ENCODE measurements around the gene IL17RD. TPM values are rescaled to one million over a fixed set of nuclear protein-coding genes. Genes with fewer than 3 reads are reported as not detected.

Gene IL17RD
- total and polyA plus RNA-seq, 2 experiments from 2014 or later = 10.7 to 104 TPM

GRCh38 chr3:57199895-57200297, 34.7 kb upstream of the IL17RD start, which contains the start of gene HESX1 (continued):
- TF ChIP-seq REST (IDR thresholded peaks at IDR 0.05; ENCODE audit: unreplicated experiment) (no peak), CTCF (conservative IDR thresholded peaks at IDR 0.05; ENCODE audit: low read depth in 2 of 2) (no peak; a peak in 1 of 4 replicates), CREB1 (CRISPR knock-in tag; IDR thresholded peaks at IDR 0.05; ENCODE audit: low read depth) (peak; percentile 82), EZH2 (IDR thresholded peaks at IDR 0.05; ENCODE audit: low read depth, unreplicated experiment) (no peak), ZNF114 (CRISPR knock-in tag; IDR thresholded peaks at IDR 0.05) (no peak), POLR2AphosphoS5 (IDR thresholded peaks at IDR 0.05; ENCODE audit: low read depth) (peak; percentile 70), ZNF331 (CRISPR knock-in tag; IDR thresholded peaks at IDR 0.05; ENCODE audit: low read depth) (no peak), STAT1 (IDR thresholded peaks at IDR 0.05; ENCODE audit: unreplicated experiment) (no peak)

GRCh38 chr3:57194641-57195040, 29.5 kb upstream of the IL17RD start:
- Mint-ChIP-seq H3K27ac (no peak overlapping the region), H3K9me3 (no peaks in the 10 kb centered on the region), H3K27me3 (ENCODE audit: insufficient read depth, low read depth, poor library complexity) (peaks cover 6% of the 10 kb centered on the region), H3K4me3 (no peak overlapping the region), H3K36me3 (ENCODE audit: low read depth) (no peaks in the 10 kb centered on the region), H3K4me1 (peaks cover 14% of the 10 kb centered on the region)
- H2AFZ ChIP-seq = no peak overlapping the region
- H3K4me3 ChIP-seq = no peak overlapping the region
- H3K27me3 ChIP-seq (ENCODE audit: insufficient read depth) = no peaks in the 10 kb centered on the region
- H3K79me2 ChIP-seq (replicated peaks; ENCODE audit: insufficient read depth) = peaks cover 10% of the 10 kb centered on the region; the same call in 1 of the 2 replicates
- H3K36me3 ChIP-seq (ENCODE audit: insufficient read depth) = no peaks in the 10 kb centered on the region
- H3K4me2 ChIP-seq = no peak overlapping the region
- no peaks in the 10 kb centered on the region for H3F3A ChIP-seq (replicated peaks; ENCODE audit: low read depth)
- no peak overlapping the region for H3K27ac ChIP-seq (ENCODE audit: low read depth)
- no peak for DNase-seq (ENCODE audit: low spot score)
- H3K4me1 ChIP-seq (ENCODE audit: insufficient read depth) = peaks cover 22% of the 10 kb centered on the region
- TF ChIP-seq STAT1 (IDR thresholded peaks at IDR 0.05; ENCODE audit: unreplicated experiment) (no peak), CTCF (conservative IDR thresholded peaks at IDR 0.05; ENCODE audit: low read depth in 2 of 2) (no peak), POLR2AphosphoS5 (IDR thresholded peaks at IDR 0.05; ENCODE audit: low read depth) (no peak), EZH2 (IDR thresholded peaks at IDR 0.05; ENCODE audit: low read depth, unreplicated experiment) (no peak), ZNF462 (CRISPR knock-in tag; IDR thresholded peaks at IDR 0.05) (no peak), JUNB (IDR thresholded peaks at IDR 0.05; ENCODE audit: unreplicated experiment) (no peak), CREB1 (CRISPR knock-in tag; IDR thresholded peaks at IDR 0.05; ENCODE audit: low read depth) (no peak)
- ATAC-seq = no peak
- H4K20me1 ChIP-seq (replicated peaks; ENCODE audit: insufficient read depth) = no peaks in the 10 kb centered on the region
- H3K9me2 ChIP-seq (ENCODE audit: insufficient read depth) = no peaks in the 10 kb centered on the region
